Ovary (tissue), 3 donors: ENCODE data around the gene CRACR2B.

ENCODE experiments used
- CTCF ChIP-seq, 3 donors: fragments of 450-650 bp in 2 of 3; fragments of 200-600 bp in 1 of 3; IDR thresholded peaks; one replicate each; pipeline versions ENCODE4 v1.5.1 to v1.8.0; 2016 to 2022; ENCODE audit warnings: antibody characterized with exemption in 3 of 3, mild to moderate bottlenecking in 1 of 3
- POLR2A ChIP-seq: fragments of 450-650 bp; IDR thresholded peaks from one replicate; pipeline ENCODE4 v1.6.1; 2017; ENCODE audit warnings: antibody characterized with exemption, mild to moderate bottlenecking, moderate library complexity
- donor health status: DM: no; HTN: no; CAD: no.

GRCh38 chr11:865462-866430, 38.0 kb downstream of the CRACR2B start:
- TF ChIP-seq CTCF (IDR thresholded peaks at IDR 0.05): no peak
- no peak for TF ChIP-seq POLR2A
